Skeletal muscle cell (primary cell): ENCODE results near the gene GIPC2.
A peak's percentile ranks its signal among the peaks of the same experiment; 100 is the strongest.
"Not testable (repeated sequence)": the region's sequence is repeated elsewhere in the genome, so short reads cannot be mapped to it uniquely, and the experiment has no call there.

Experiments
- DNase-seq: peaks from one replicate; pipeline ENCODE4 v3.0.0-alpha.2; 2010; ENCODE audit warnings: low read depth
- H3K4me3 ChIP-seq: 2 replicates; pipeline ENCODE4 v1.5.1; 2011; ENCODE audit warnings: low read depth, mild to moderate bottlenecking, control low read depth, low read length, moderate library complexity

The GIPC2 gene

GRCh38 chr1:78120485-78120884 is 74.7 kb downstream of the GIPC2 start:
- DNase-seq = not testable (repeated sequence)

GRCh38 chr1:78121710-78122109 is 75.9 kb downstream of the GIPC2 start:
- no peak overlapping the region for H3K4me3 ChIP-seq
- DNase-seq = no peak

More at GRCh38 chr1:78120485-78120884, 74.7 kb downstream of the GIPC2 start:
- not testable (repeated sequence) for H3K4me3 ChIP-seq

- H3K4me3 ChIP-seq = no peak overlapping the region
Measured at GRCh38 chr1:78122389-78122788, 76.6 kb downstream of the GIPC2 start.

GRCh38 chr1:78126506-78126905 is 80.7 kb downstream of the GIPC2 start:
- DNase-seq = no peak
- no peak overlapping the region for H3K4me3 ChIP-seq

More at GRCh38 chr1:78122389-78122788, 76.6 kb downstream of the GIPC2 start:
- DNase-seq = no peak

- no peak overlapping the region for H3K4me3 ChIP-seq
- no peak for DNase-seq
Measured at GRCh38 chr1:78132174-78132947, 86.6 kb downstream of the GIPC2 start.

GRCh38 chr1:78132948-78133322 is 87.2 kb downstream of the GIPC2 start:
- H3K4me3 ChIP-seq = no peak overlapping the region
- DNase-seq = no peak

GRCh38 chr1:78136680-78137079 is 90.9 kb downstream of the GIPC2 start:
- DNase-seq = no peak
- H3K4me3 ChIP-seq = no peak overlapping the region

- DNase-seq = no peak
- H3K4me3 ChIP-seq = no peak overlapping the region
Measured at GRCh38 chr1:78141531-78142231, 95.9 kb downstream of the GIPC2 start.

- DNase-seq = no peak
- H3K4me3 ChIP-seq = no peak overlapping the region
Measured at GRCh38 chr1:78142736-78143135, 97.0 kb downstream of the GIPC2 start.

GRCh38 chr1:78143152-78143551 is 97.4 kb downstream of the GIPC2 start:
- no peak overlapping the region for H3K4me3 ChIP-seq
- DNase-seq = no peak

- no peak overlapping the region for H3K4me3 ChIP-seq
Measured at GRCh38 chr1:78143673-78144072, 97.9 kb downstream of the GIPC2 start.

GRCh38 chr1:78145105-78145580 is 99.4 kb downstream of the GIPC2 start:
- no peak overlapping the region for H3K4me3 ChIP-seq
- peak; percentile 58 for DNase-seq

More at GRCh38 chr1:78143673-78144072, 97.9 kb downstream of the GIPC2 start:
- DNase-seq = no peak

GRCh38 chr1:78146205-78146771 is 100.5 kb downstream of the GIPC2 start:
- no peak for DNase-seq
- H3K4me3 ChIP-seq = no peak overlapping the region

- H3K4me3 ChIP-seq = no peak overlapping the region
- no peak for DNase-seq
Measured at GRCh38 chr1:78147031-78147430, 101.3 kb downstream of the GIPC2 start.

- no peak overlapping the region for H3K4me3 ChIP-seq
- DNase-seq = no peak
Measured at GRCh38 chr1:78153092-78153736, 107.4 kb downstream of the GIPC2 start.

- no peak overlapping the region for H3K4me3 ChIP-seq
- DNase-seq = no peak
Measured at GRCh38 chr1:78155121-78155520, 109.4 kb downstream of the GIPC2 start.

- H3K4me3 ChIP-seq = no peak overlapping the region
- peak; percentile 83 for DNase-seq
Measured at GRCh38 chr1:78156805-78157521, 111.2 kb downstream of the GIPC2 start.

- DNase-seq = no peak
- H3K4me3 ChIP-seq = no peak overlapping the region
Measured at GRCh38 chr1:78165816-78166215, 120.0 kb downstream of the GIPC2 start.

GRCh38 chr1:78168306-78168705 is 122.5 kb downstream of the GIPC2 start:
- no peak for DNase-seq
- no peak overlapping the region for H3K4me3 ChIP-seq
